Left kidney (tissue), 2 donors: ENCODE measurements around the gene DNAH14. TPM values are rescaled to one million over a fixed set of nuclear protein-coding genes. Genes with fewer than 3 reads are reported as not detected.
A peak's percentile ranks its signal among the peaks of the same experiment; 100 is the strongest.
"Not testable (repeated sequence)": the region's sequence is repeated elsewhere in the genome, so short reads cannot be mapped to it uniquely, and the experiment has no call there.

ENCODE experiments used
- DNase-seq: peaks from one replicate; pipeline ENCODE4 v3.0.0-alpha.2; 2013
- polyA plus RNA-seq: library from polyadenylated mRNA; unstranded; fragments of 120-200 nt; gene quantifications from one replicate; pipeline ENCODE4 v1.2.1, GENCODE V29; 2013; ENCODE audit not compliant: insufficient read length

DNAH14 gene
- polyA plus RNA-seq, 1 donor = 22.4 TPM

DNA sequence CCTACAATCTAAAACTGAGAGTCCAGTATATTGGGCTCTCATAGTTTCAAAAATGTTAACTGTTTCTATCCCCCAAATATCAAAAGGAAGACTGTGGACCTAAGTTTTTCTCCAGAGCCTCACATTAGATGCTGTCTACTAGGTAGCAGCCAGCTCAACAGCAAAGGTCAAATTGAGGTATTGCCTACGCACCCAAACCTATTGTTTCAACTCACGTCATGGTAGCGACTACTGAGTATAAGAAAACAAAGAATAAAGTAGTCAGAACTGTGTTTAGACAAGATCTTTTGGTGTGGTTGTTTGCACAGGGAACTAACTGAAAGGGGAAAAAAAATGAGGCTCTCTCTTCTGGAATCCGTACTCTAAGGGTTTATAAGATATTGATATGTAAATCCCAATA lies 325.2 kb downstream of the DNAH14 start:
- no peak for DNase-seq

DNA sequence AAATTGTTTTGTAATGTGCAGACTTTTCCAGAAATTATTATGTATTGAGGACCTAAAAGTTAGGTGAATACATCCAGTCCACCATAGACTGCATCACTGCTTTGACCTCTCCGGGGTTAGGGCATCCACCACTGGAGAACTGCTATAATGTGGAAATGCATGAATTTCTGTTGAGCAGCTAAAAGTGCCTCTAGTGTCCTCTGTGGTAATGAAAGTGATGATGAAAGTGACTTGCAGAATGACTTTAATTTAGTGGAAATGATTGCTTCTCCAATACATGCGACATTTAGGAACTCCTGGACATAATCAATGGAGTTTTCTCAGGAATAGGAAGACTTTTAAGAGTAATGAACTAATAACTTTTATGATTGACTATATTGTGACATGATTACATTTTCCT lies 327.6 kb downstream of the DNAH14 start:
- no peak for DNase-seq

DNA sequence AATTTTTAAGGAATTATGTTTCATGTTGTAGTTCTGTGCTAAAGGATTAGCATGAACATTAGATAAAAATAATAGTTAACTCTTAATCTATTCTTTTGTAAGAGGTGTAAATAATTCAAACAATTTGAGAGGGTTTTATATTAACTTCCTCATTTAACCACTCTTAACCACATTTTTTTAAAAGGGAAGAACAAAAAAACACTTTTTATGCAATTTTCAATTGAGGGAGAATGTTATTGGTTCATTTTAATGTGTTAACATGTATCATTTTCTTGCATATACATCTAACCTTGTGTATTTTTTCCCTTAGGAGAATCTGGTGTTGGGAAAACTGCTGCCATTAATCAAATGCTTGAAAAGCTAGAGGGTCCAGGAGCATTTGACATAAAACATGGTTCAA lies 329.3 kb downstream of the DNAH14 start:
- no peak for DNase-seq

DNA sequence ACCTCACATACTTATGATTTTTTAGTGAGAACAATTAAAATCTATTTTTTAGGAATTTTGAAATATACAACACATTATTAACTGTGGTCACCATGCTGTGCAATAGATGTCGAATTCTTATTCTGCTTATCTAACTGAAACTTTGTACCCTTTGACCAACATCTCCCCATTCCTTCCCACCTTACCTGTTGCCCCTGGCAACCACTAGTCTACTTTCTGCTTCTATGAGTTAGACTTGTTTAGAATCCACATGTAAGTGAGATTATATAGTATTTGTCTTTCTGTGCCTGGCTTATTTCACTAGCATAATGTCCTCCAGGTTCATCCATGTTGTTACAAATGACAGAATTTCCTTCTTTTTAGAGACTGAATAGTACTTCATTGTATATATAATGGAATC lies 330.1 kb downstream of the DNAH14 start:
- DNase-seq = no peak

DNA sequence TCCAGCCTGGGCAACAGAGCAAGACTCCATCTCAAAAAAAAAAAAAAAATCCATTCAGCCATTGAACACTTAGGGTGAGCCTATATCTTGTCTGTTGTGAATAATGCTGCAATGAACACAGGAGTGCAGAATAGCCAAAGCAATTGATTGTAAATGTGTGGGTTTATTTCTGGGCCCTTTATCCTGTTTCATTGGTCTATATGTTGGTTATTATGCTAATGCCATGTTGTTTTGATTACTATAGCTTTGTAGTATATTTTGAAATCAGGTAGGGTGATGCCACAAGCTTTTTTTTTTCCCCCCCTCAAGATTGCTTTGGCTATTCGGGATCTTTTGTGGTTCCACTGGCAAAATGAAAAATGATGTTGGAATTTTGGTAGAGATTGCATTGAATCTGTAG lies 330.8 kb downstream of the DNAH14 start:
- no peak for DNase-seq

DNA sequence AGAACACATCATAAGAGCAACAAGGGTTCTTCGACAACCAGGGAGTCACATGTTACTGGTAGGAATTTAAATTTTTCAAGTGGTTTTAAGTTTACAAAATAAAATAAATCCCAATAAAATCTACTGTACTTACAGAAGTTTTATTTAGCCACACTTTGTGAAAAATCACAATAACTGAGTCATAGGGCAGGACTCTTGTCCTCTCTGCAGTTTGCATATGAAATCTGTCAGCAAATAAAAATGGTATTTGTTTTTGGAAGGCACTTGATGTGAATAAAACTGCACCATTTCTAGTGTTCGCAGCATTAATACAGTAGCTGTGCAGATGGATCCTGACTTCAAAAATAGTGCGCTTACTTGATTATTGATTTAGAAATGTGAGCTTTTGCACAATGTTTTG lies 348.0 kb downstream of the DNAH14 start:
- no peak for DNase-seq

DNA sequence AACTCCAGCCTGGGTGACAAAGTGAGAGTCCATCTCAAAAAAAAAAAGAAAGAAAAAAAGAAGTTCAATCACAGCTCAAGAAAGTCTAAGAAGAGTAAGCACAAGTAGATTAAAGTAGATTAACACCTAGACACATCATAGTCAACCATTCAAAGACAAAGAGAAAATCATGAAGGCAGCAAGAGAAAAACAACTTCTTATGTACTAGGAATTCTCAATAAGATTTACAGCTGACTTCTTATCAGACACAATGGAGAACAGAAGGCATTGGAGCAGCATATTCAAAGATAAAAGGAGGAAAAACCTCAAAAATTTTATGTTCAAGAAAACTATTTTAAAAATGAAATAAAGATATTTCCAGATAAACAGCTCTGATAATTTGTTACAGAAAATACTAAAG lies 351.1 kb downstream of the DNAH14 start:
- no peak for DNase-seq

DNA sequence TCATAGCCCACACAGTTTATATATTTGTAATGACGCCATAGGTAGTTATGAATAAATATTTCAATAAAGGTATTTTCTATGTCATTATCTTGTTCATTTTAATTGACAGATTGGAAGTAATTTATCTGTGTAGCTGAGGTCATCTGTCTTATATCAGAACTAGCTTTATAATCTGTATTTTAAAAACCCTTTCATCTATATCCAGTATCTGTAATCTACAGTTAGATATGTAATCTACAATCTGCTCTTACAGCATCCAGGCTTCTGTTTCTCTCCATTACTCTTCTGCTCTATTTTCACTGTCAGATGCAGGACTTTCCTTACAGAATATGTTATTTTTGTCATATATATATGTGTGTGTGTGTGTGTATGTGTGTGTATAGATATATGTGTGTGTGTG lies 360.8 kb downstream of the DNAH14 start:
- DNase-seq = no peak

DNA sequence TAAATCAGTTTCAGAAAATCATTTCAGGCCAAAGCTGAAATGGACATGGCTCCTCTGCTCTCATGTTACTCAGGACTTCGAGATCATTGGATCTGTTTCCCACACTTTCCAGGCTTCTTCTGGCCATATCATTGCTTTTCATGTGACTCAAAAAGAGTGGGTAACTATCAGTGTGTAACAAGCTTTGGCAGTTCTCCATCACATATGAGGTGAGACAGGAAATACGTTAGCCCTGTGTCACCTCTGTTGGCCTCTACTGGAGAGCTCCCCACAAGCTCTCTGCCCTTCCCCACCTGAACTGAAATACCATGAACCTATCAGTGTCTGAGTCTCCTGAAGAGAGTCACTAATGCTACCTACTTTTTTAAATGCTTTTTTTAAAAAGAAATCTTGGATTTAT lies 370.1 kb downstream of the DNAH14 start:
- DNase-seq = no peak

DNA sequence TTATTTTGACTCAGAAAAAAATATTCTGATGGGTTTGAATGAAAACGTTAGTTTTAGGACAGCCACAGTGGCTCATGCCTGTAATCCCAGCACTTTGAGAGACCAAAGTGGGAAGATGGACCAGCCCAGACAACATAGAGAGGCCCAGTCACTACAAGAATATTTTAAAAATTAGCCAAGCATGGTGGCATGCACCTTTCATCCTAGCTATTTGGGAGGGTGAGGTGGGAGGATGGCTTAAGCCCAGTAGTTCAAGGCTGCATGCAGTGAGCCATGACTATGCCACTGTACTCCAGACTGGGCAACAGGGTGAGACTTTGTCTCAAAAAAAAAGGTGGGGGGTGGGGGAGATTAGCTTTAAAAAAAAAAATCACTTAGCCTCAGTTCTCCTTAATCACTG lies 370.9 kb downstream of the DNAH14 start:
- DNase-seq = no peak

DNA sequence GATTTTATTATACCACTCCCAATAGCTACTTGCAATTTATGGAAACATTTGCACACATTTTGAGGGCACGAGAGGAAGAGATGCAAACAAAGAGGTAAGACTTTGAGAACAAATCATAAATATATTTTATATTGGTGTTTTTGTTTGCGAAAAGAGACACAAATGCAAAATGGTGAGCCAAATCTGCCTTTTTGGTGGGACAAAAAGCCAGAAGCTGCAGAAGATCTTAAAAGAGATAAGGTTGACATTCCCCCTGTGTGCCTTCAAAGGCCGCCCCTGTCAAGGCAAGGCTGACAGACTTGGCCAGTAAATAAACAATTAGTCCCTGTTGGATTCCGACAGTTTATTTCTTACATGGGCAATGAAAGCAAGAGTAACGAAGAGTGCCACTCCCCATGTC lies 375.5 kb downstream of the DNAH14 start:
- no peak for DNase-seq

DNA sequence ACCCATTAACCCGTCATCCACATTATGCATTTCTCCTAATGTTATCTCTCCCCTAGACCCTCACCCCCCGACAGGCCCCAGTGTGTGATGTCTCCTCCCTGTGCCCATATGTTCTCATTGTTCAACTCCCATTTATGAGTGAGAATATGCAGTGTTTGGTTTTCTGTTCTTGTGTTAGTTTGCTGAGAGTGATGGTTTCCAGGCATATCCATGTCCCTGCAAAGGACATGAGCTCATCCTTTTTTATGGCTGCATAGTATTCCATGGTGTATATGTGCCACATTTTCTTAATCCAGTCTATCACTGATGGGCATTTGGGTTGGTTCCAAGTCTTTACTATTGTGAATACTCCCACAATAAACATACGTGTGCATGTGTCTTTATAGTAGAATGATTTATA lies 381.1 kb downstream of the DNAH14 start:
- DNase-seq = not testable (repeated sequence)

DNA sequence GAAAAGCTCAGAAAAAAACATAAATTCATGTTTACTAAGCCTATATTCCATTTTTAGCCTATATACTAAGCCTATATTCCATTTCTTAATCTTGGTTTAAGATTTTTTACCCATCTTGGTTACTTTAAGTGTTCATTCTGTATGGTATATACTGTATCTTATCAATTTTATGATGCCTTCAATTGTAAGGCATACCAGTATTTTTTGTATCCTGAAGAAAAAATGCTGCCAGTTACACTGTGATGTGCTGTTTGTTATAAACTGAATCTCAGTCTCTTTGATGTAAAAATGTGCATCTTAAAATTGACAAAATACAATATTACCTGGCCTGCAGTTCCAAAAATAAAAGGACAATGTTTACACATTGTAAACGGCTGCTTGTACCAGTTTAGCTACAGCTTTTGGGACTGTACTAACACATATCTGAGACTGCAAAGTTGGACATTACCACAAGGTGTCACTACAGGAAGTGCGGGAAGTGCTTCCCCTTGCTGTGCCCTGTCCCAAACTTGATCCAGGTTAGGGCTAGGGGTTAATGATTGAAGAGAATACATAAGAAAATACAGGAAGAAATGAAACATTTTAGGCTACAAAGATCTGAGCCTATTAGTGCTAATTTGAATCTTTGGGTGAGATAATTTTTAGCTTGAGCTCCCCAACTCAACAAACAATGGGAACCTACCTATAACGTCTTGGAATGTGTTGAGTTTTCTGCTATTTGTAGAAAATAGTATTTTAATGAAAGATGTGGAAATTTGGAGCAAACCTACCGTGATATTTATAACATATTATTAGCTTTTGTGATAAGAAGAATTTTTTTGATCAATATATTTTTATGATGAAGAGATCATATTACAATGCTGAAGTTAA lies 389.5 kb downstream of the DNAH14 start:
- DNase-seq = peak; percentile 59

DNA sequence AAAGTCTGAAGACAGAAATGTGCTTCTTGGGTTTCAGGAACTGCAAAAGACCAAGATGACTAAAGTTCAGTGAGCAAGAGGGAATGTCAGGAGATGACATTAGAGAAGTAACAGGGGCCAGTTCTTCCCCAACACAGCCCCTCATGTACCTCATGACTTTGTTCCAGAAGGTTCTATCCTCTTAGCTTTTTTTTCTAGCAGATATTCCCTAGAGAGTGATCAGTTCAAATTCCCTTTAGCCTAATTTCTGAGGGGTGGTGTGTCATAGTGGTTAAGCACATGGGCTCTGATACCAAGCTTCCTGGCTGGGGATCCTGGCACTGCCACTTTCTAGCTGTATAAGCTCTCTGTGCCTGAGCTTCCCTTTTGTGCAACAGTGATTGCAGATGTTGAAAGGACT lies 390.4 kb downstream of the DNAH14 start:
- DNase-seq = no peak

DNA sequence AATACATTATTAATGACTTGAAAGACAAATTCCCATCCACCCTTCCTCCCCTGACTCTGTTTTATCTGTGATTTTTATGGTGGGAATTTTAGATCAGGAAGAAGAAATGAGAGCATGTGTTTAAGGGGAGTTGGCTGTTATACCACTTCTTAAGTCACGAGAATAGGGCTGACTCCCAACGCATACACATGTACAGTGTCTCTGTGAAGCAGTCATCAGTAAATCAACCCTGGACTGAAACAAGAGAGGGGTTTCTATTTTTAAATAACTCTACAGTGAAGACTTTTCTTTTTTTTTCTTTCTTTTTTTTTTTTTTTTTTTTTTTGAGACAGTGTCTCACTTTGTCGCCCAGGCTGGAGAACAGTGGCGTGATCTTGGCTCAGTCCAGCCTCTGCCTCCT lies 392.3 kb downstream of the DNAH14 start:
- no peak for DNase-seq

DNA sequence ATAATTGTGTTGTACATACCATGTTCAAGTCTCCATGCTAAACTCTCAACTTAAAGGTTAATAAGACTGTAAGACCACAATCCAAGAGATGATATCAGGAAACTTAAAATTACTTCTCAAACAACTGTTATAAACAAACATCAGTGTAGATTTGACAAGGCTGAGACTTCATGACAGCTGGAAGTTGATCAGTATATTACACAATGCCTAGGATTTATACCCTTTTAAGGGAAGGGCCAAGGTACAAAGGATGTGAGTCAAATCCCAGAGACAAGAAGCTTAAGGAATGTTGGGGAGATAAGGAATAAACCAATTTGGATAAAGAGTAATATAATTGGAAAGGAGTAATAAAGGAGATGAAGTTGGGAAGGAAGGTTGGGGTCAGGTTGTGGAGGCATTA lies 399.6 kb downstream of the DNAH14 start:
- DNase-seq = no peak

DNA sequence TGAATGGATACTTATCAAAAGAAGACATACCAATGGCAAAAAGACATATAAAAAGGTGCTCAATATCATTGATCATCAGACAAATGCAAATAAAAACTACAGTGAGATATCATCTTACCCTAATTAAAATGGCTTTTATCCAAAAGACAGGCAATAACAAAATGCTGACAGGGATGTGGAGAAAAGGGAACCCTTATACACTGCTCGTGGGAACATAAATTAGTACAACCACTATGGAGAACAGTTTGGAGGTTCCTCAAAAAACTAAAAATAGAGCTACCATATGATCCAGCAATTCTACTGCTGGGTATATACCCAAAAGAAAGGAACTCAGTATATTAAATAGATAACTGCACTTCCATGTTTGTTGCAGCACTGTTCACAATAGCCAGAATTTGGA lies 400.5 kb downstream of the DNAH14 start:
- DNase-seq = not testable (repeated sequence)

DNA sequence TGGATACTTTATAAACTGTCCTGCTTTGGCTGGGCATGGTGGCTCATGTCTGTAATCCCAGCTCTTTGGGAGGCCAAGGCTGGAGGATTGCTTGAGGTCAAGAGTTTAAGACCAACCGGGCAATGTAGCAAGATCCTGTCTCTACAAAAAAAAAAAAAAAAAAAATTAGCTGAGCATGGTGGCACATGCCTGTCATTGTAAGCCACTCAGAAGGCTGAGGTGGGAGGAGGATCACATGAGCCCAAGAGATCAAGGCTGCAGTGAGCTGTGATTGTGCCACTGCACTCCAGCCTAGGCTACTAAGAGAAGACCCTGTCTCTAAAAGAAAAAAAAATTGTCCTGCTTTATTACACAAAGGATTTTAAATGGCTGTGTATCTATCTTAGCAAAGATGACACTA lies 403.2 kb downstream of the DNAH14 start:
- DNase-seq = no peak

DNA sequence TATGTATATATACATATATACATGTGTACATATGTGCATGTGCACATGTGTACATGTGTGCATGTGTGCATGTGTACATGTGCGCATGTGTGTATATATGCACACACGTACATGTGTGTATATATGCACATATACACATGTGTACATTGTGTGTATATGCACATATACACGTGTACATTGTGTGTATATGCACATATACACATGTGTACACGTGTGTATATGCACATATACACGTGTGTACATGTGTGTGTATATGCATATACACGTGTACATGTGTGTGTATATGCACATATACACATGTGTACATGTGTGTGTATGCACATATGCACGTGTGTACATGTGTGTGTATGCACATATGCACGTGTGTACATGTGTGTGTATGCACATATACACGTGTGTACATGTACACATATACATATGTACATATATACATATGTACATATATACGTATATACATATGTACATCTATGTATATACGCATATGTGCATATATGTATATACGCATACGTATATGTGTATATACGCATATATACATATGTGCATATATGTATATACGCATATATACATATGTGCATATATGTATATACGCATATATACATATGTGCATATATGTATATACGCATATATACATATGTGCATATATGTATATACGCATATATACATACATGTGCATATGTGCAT lies 405.8 kb downstream of the DNAH14 start:
- DNase-seq = not testable (repeated sequence)

DNA sequence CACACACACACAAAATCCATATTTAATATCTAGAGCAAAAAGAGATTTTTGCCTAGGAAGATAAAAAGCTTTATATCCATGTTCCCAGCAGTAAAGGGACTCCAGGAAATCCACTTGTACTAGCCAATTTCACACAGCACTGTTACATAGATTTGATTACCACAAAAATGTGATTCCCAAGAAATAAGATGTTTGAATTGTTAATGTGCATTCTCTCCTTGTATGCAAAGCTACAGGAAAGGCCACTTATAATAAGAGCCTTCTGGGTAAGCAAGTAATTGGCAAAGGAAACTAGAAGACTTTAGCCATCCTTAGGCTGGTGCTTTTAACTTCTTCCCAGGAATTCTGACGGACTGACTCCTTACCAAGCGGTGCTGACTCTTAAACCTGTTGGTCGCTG lies 409.1 kb downstream of the DNAH14 start:
- no peak for DNase-seq

DNA sequence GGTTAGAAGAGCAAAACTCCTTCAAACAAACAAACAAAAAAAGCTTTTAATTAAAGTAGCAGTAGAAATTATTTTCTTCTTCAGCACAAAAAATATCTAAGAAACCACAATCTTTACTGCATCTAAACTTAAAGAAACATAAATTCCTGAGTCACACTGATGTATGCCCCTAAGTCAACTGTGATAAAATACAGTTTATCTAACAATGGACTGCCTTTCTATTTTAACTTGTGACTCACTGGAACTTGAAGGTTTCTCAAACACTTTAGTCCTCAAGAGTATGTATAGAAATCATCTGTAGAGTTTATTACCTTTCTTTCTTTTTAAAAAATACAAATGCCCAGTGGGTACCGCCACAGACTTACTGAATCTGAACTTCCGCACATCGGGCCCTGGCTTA lies 412.2 kb downstream of the DNAH14 start:
- no peak for DNase-seq

DNA sequence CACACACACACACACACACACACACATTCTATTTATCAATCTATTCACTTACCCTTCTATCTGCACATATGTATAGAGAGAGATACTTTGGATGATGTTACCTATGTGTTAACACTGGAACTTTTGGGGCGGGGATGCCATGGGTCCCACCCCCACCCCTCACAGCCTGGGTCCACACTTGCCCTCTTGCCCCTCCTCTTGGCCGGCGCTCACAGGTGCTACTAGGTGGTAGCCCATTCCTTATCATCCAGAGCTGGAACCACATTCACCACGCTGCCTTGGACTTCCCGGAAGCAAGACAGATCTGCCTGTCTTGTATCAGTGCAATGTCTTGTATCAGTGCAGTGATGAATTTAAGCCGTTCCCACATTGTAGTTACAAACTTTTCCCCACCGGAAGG lies 413.2 kb downstream of the DNAH14 start:
- no peak for DNase-seq

DNA sequence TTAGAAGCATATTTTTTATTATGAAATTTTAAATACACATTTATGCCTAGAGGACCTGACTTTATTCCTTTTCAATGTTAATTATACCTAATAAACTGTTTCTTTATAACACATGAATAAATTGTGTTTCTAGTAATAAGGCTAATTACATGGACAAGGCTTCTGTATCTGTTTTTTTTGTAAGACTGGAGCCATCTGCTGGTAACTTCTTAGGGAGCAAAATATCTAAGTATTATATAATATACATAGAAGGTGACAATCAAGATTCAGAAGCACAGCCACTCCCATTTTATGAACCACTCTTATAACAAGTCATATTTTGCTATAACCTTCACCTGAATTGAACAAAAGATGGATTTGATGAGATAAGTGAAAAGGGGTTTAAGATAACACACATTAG lies 414.1 kb downstream of the DNAH14 start:
- DNase-seq = no peak

DNA sequence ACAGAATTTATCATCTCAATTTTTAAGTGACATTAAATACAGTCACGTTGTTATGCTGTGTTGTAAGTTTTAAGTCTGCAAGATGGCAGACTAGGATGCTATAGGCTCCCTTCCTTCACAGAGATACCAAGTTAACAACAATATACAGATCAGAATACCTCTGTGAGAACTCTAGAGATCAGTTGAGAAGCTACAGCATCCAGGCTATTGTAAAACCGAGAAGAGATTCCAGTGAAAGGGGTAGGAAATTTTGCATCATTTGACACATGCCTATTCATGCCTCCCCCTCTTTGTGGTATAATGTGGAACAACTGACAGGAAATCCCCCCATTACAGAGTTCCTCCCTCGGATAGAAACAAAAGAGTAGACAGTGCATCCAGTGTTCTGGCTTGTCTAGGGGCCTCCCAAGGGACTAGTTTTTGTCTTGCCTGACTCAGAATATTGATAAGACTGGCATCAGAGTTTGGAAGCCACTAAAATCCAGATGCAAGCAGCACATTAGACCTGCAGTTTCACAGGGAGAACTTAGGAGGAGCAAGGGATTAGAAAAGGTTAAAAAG lies 417.7 kb downstream of the DNAH14 start:
- no peak for DNase-seq
